NCI-H510A treated with DMSO at 0.1 percent for 48 hours (cell line): ENCODE measurements around the gene ELL.

Source experiments
- DNase-seq: peaks from one replicate; lab custom pipeline; 2025; lab: John Stamatoyannopoulos, UW

ELL gene

GRCh38 chr19:18504886-18505610 is 16.8 kb downstream of the ELL start:
- peak; percentile 78 for DNase-seq

GRCh38 chr19:18503971-18504885 is 17.6 kb downstream of the ELL start:
- peak; percentile 68 for DNase-seq

- DNase-seq, result no peak
These were observed 18.4 kb downstream of the ELL start for GRCh38 chr19:18503337-18503970.

- peak; percentile 14 for DNase-seq
These were observed 19.1 kb downstream of the ELL start for GRCh38 chr19:18502638-18503294.

- DNase-seq, result no peak
These were observed 19.6 kb downstream of the ELL start for GRCh38 chr19:18502246-18502637.

- DNase-seq, result no peak
These were observed 20.0 kb downstream of the ELL start for GRCh38 chr19:18501832-18502231.

- no peak for DNase-seq
These were observed 20.5 kb downstream of the ELL start for GRCh38 chr19:18501351-18501750.

- DNase-seq, result no peak
These were observed 21.1 kb downstream of the ELL start for GRCh38 chr19:18500799-18501198.

- no peak for DNase-seq
These were observed 21.5 kb downstream of the ELL start for GRCh38 chr19:18500376-18500775.

GRCh38 chr19:18499055-18499775 is 22.7 kb downstream of the ELL start:
- no peak for DNase-seq

- DNase-seq, result no peak
These were observed 25.0 kb downstream of the ELL start for GRCh38 chr19:18496980-18497256.

- DNase-seq, result peak; percentile 62
These were observed 25.5 kb downstream of the ELL start for GRCh38 chr19:18496167-18496979.

GRCh38 chr19:18495204-18495911 is 26.5 kb downstream of the ELL start:
- DNase-seq, result no peak

GRCh38 chr19:18494267-18494607 is 27.6 kb downstream of the ELL start:
- no peak for DNase-seq

GRCh38 chr19:18493440-18494266 is 28.2 kb downstream of the ELL start:
- no peak for DNase-seq

- DNase-seq, result no peak
These were observed 29.6 kb downstream of the ELL start for GRCh38 chr19:18491995-18492953.

- no peak for DNase-seq
These were observed 31.1 kb downstream of the ELL start for GRCh38 chr19:18490728-18491127.

- no peak for DNase-seq
These were observed 32.2 kb downstream of the ELL start for GRCh38 chr19:18489627-18490184.
